ENCODE data around the gene FAM227B.

The FAM227B gene

DNA sequence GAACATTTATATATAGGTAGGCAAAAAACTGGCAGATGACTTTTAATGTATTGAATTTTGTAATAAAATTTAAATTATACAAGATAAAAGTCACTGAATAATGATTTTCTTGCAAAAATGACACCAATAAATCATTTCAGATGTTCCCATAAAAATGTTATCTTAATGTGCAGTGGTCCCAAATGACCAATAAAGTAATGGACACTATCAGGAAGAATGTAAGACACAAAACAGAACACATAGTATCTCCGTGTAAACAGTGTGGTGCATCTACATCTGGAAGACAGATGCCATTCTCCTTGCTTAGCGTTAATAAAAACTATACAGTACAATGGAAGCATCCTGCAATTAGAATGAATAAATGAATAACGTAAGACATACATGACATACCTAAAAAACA, 156.1 kb downstream of the FAM227B start:
- Mint-ChIP-seq H3K27ac (no peak overlapping the region), H3K27me3 (ENCODE audit: low read depth) (peaks cover 15% of the 10 kb centered on the region), H3K4me3 (no peak overlapping the region), H3K4me1 (ENCODE audit: low read depth) (peaks cover 5% of the 10 kb centered on the region), H3K36me3 (ENCODE audit: low read depth) (no peaks in the 10 kb centered on the region), H3K9me3 (no peaks in the 10 kb centered on the region)

DNA sequence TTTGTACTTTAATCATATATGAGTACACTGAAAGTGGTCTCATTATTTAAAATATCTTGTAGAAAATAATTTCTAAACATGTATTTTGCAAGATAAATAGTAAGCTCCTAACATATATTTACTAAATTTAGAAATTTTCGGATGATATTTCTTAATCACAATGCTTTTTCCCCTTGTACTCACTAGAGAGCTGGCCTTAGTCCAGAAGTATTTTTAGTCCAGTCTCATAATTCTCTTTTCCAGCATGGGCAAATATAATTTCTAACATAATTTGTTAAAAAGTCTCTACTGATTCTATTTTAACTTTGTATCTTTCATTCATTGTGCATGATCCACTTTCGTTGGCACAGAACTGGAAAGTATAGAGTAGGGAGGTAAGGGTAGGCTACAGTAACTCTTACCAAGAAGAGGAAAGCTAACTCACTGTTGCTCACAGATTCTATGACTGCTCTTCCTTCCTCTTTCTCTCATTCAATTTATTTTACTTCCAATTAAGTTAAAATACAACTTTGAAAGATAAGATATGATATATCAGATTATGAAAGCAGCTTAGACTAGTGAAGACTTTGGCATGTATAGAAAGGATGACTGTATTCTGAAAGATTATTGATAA, 158.3 kb downstream of the FAM227B start:
- H3K27me3 Mint-ChIP-seq (ENCODE audit: low read depth): peaks cover 22% of the 10 kb centered on the region
- H3K4me3 Mint-ChIP-seq: no peak overlapping the region
- no peaks in the 10 kb centered on the region for H3K9me3 Mint-ChIP-seq
- H3K36me3 Mint-ChIP-seq (ENCODE audit: low read depth): no peaks in the 10 kb centered on the region
- no peak overlapping the region for H3K27ac Mint-ChIP-seq
- H3K4me1 Mint-ChIP-seq (ENCODE audit: low read depth): peaks cover 5% of the 10 kb centered on the region

DNA sequence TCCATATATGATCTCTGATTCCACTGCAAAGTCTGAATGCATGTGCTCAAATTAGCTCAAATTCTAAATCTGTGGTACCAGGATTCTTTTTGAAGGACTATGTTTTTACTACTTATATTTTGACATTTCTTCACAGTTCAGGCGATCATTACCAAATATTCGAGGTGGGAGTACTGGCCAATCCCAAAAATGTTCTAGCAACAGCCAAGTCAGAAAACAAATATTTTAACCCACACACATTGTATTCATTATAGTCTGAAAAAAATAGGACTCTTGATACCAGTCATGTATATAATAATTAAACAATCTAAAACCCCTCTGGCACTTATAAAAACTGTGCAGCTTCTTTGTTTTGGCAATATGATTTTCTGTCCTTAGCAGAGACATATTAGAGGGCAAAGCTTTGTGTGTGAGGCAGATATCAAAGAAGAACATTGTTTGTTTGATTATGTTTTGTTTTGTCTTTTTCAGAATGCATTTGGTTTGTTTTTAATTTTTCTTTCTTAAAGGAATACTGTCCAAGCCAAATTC, 160.1 kb downstream of the FAM227B start:
- H3K27me3 Mint-ChIP-seq (ENCODE audit: low read depth): peaks cover 35% of the 10 kb centered on the region
- H3K27ac Mint-ChIP-seq: no peak overlapping the region
- no peaks in the 10 kb centered on the region for H3K36me3 Mint-ChIP-seq (ENCODE audit: low read depth)
- no peak overlapping the region for H3K4me3 Mint-ChIP-seq
- H3K9me3 Mint-ChIP-seq: no peaks in the 10 kb centered on the region
- no peaks in the 10 kb centered on the region for H3K4me1 Mint-ChIP-seq (ENCODE audit: low read depth)

DNA sequence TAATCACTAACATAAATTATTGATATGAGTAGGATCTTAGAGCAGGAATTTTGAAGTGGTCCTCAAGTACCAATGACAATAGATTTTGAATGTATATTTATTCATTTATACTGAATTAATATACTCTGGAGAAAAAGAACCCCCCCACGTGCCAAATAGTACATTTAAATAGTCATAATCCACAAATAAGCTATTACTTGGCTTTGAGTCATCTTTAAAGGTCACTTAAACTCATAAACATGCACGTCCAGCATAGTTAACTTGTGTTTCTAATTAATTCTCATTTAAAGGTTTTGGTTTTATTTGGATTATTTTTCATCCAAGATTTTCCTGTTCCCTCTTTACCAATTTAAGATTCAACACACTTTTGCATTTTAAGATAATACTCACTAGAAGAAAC, 162.5 kb downstream of the FAM227B start:
- Mint-ChIP-seq H3K27ac (no peak overlapping the region), H3K9me3 (no peaks in the 10 kb centered on the region), H3K4me3 (no peak overlapping the region), H3K36me3 (ENCODE audit: low read depth) (no peaks in the 10 kb centered on the region), H3K4me1 (ENCODE audit: low read depth) (no peaks in the 10 kb centered on the region), H3K27me3 (ENCODE audit: low read depth) (peaks cover 35% of the 10 kb centered on the region)

DNA sequence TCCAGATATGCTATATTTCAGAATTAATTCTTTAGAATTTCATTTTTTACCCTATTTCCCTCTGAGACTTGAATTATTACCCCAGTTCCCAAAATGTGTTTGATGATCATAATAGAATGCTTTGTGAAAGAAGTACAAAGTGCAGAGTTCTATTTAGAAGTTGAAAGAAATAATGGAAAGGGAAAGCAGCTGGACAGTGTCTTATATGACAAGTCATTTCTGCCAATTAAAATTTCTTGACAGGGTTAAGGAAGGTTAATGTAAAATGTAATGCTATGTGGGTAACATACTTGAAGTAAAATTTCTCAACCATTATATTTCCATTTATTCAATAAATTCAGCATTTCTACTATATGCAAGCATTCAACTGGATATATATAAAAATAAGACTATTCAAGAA, 164.5 kb downstream of the FAM227B start:
- Mint-ChIP-seq H3K27ac (no peak overlapping the region), H3K27me3 (ENCODE audit: low read depth) (peaks cover 34% of the 10 kb centered on the region), H3K9me3 (no peaks in the 10 kb centered on the region), H3K4me3 (no peak overlapping the region), H3K4me1 (ENCODE audit: low read depth) (no peaks in the 10 kb centered on the region), H3K36me3 (ENCODE audit: low read depth) (no peaks in the 10 kb centered on the region)

GRCh38 chr15:49452595-49452994, 168.0 kb downstream of the FAM227B start:
- peaks cover 20% of the 10 kb centered on the region for H3K27me3 Mint-ChIP-seq (ENCODE audit: low read depth)
- H3K36me3 Mint-ChIP-seq (ENCODE audit: low read depth): no peaks in the 10 kb centered on the region
- H3K27ac Mint-ChIP-seq: no peak overlapping the region
- H3K4me1 Mint-ChIP-seq (ENCODE audit: low read depth): no peaks in the 10 kb centered on the region
- H3K4me3 Mint-ChIP-seq: no peak overlapping the region
- H3K9me3 Mint-ChIP-seq: no peaks in the 10 kb centered on the region

GRCh38 chr15:49441816-49442215, 178.8 kb downstream of the FAM227B start:
- Mint-ChIP-seq H3K9me3 (no peaks in the 10 kb centered on the region), H3K4me1 (ENCODE audit: low read depth) (no peaks in the 10 kb centered on the region), H3K27me3 (ENCODE audit: low read depth) (peaks cover 19% of the 10 kb centered on the region), H3K4me3 (no peak overlapping the region), H3K27ac (no peak overlapping the region), H3K36me3 (ENCODE audit: low read depth) (no peaks in the 10 kb centered on the region)

DNA sequence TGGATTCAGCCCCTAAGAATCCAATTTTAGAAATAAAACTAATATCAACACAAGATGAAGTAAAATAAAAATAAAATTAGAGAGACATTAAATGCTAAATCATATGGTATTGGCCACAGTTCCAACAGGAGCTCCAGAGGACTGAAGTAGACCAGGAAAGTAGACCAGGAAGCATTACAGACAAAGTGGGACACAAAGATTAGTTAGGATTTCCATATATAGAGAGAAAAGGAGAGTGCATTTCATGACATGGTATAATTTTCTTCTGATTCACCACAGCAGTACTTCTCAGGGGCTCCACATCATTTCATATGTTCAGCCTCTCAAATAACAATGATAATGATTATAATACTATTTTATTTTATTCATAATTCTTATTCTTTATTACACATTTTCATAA, 179.3 kb downstream of the FAM227B start:
- no peaks in the 10 kb centered on the region for H3K9me3 Mint-ChIP-seq
- H3K4me3 Mint-ChIP-seq: no peak overlapping the region
- H3K27ac Mint-ChIP-seq: no peak overlapping the region
- H3K27me3 Mint-ChIP-seq (ENCODE audit: low read depth): peaks cover 15% of the 10 kb centered on the region
- no peaks in the 10 kb centered on the region for H3K36me3 Mint-ChIP-seq (ENCODE audit: low read depth)
- H3K4me1 Mint-ChIP-seq (ENCODE audit: low read depth): no peaks in the 10 kb centered on the region

- H3K27me3 Mint-ChIP-seq (ENCODE audit: low read depth): peaks cover 8% of the 10 kb centered on the region
- H3K36me3 Mint-ChIP-seq (ENCODE audit: low read depth): no peaks in the 10 kb centered on the region
- no peak overlapping the region for H3K4me3 Mint-ChIP-seq
- H3K4me1 Mint-ChIP-seq (ENCODE audit: low read depth): no peaks in the 10 kb centered on the region
- no peaks in the 10 kb centered on the region for H3K9me3 Mint-ChIP-seq
- H3K27ac Mint-ChIP-seq: no peak overlapping the region
Measured at GRCh38 chr15:49439678-49440395, 180.8 kb downstream of the FAM227B start.

GRCh38 chr15:49438962-49439631, 181.5 kb downstream of the FAM227B start:
- H3K4me1 Mint-ChIP-seq (ENCODE audit: low read depth): no peaks in the 10 kb centered on the region
- no peaks in the 10 kb centered on the region for H3K36me3 Mint-ChIP-seq (ENCODE audit: low read depth)
- H3K4me3 Mint-ChIP-seq: no peak overlapping the region
- H3K27me3 Mint-ChIP-seq (ENCODE audit: low read depth): peaks cover 8% of the 10 kb centered on the region
- H3K27ac Mint-ChIP-seq: no peak overlapping the region
- no peaks in the 10 kb centered on the region for H3K9me3 Mint-ChIP-seq

DNA sequence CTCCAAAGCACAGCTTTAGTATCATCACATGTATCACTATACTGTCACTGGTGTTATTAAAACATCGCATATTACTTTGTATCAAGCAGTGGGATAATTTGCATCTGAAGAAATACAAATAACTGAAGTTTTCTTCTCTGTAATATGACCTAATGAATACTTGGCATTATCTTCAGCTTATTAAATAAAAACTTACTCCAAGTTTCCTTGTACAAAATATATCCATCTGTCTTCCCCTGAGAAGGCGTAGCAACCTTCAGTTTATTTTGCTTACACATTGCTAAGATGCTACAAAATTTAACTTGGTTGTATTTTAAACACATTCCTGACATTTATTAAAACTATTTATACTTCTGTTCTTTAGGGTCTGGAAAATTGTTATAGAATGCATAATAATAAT, 183.9 kb downstream of the FAM227B start:
- no peaks in the 10 kb centered on the region for H3K9me3 Mint-ChIP-seq

GRCh38 chr15:49435174-49435573, 185.4 kb downstream of the FAM227B start:
- Mint-ChIP-seq H3K27ac (no peak overlapping the region), H3K36me3 (ENCODE audit: low read depth) (no peaks in the 10 kb centered on the region), H3K4me3 (no peak overlapping the region), H3K4me1 (ENCODE audit: low read depth) (no peaks in the 10 kb centered on the region), H3K9me3 (no peaks in the 10 kb centered on the region), H3K27me3 (ENCODE audit: low read depth) (peaks cover 16% of the 10 kb centered on the region)

More for the DNA sequence above, 183.9 kb downstream of the FAM227B start:
- no peak overlapping the region for H3K4me3 Mint-ChIP-seq
- H3K27me3 Mint-ChIP-seq (ENCODE audit: low read depth): peaks cover 4% of the 10 kb centered on the region
- H3K4me1 Mint-ChIP-seq (ENCODE audit: low read depth): no peaks in the 10 kb centered on the region
- H3K27ac Mint-ChIP-seq: no peak overlapping the region
- H3K36me3 Mint-ChIP-seq (ENCODE audit: low read depth): no peaks in the 10 kb centered on the region

DNA sequence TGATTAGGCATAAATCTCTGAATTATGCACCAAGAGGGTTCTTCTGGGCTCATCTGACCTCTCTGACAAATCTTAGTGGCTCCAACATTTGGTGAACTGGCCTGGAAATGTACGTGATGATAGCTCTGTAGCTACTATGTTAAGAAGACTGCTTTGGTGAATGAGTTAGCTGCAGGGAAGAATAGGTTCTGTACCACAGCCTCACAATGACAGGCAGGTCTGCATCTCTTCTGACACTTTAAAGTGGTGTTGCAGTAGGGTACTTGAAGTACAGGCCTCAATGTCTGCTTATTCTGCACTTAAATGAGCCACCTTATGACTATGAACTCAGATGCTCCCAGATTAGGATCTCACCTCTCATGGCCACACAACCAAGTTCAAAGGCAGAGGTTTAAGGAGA, 190.6 kb downstream of the FAM227B start:
- Mint-ChIP-seq H3K27ac (no peak overlapping the region), H3K36me3 (ENCODE audit: low read depth) (no peaks in the 10 kb centered on the region), H3K4me1 (ENCODE audit: low read depth) (no peaks in the 10 kb centered on the region), H3K27me3 (ENCODE audit: low read depth) (peaks cover 30% of the 10 kb centered on the region), H3K9me3 (no peaks in the 10 kb centered on the region), H3K4me3 (no peak overlapping the region)

- no peaks in the 10 kb centered on the region for H3K4me1 Mint-ChIP-seq (ENCODE audit: low read depth)
- H3K27ac Mint-ChIP-seq: no peak overlapping the region
- peaks cover 28% of the 10 kb centered on the region for H3K27me3 Mint-ChIP-seq (ENCODE audit: low read depth)
- H3K4me3 Mint-ChIP-seq: no peak overlapping the region
- no peaks in the 10 kb centered on the region for H3K9me3 Mint-ChIP-seq
- H3K36me3 Mint-ChIP-seq (ENCODE audit: low read depth): no peaks in the 10 kb centered on the region
Measured at GRCh38 chr15:49428409-49429095, 192.1 kb downstream of the FAM227B start.

Data from T-helper 1 cell treated with Interleukin-12 subunit alpha and Interleukin-12 subunit beta and Interleukin-4 antibody, amounts not matched to agents 30 μg/mL and 1 μg/mL, for 36 hours (primary cell).